HepG2 (cell line): ENCODE measurements around the gene CFL1. TPM values are rescaled to one million over a fixed set of nuclear protein-coding genes. Genes with fewer than 3 reads are reported as not detected.

Experiments used
- AHR ChIP-seq: IDR thresholded peaks from 2 replicates; pipeline ENCODE4 v1.6.1; 2018; ENCODE audit warnings: missing genetic modification reagents, missing compliant biosample characterization
- CREBL2 ChIP-seq: sonication (generic); formaldehyde crosslinking; IDR thresholded peaks from 2 replicates; pipeline ENCODE4 v1.8.1; 2023; ENCODE audit warnings: missing genetic modification reagents, mild to moderate bottlenecking, borderline replicate concordance
- DNMT1 ChIP-seq: sonication (generic); formaldehyde crosslinking; IDR thresholded peaks from 2 replicates; pipeline ENCODE4 v1.5.1; 2020; ENCODE audit warnings: mild to moderate bottlenecking, missing genetic modification reagents
- FOXK2 ChIP-seq: fragments of 450-650 bp; IDR thresholded peaks from 2 replicates; pipeline ENCODE4 v1.6.1; 2016
- MTA1 ChIP-seq: sonication (generic); formaldehyde crosslinking; IDR thresholded peaks from 2 replicates; pipeline ENCODE4 v1.4.0; 2020; ENCODE audit warnings: missing genetic modification reagents, mild to moderate bottlenecking, borderline replicate concordance
- NR3C1 ChIP-seq: sonication (generic); formaldehyde crosslinking; IDR thresholded peaks from 2 replicates; pipeline ENCODE4 v1.4.0; 2020; ENCODE audit warnings: missing genetic modification reagents
- PHB2 ChIP-seq: fragments of 450-650 bp; IDR thresholded peaks from 2 replicates; pipeline ENCODE4 v1.6.1; 2018; ENCODE audit not compliant: partially characterized antibody
- PHF20 ChIP-seq: sonication (generic); formaldehyde crosslinking; IDR thresholded peaks from 2 replicates; pipeline ENCODE4 v1.5.0; 2020; ENCODE audit warnings: mild to moderate bottlenecking, missing genetic modification reagents
- SALL1 ChIP-seq: sonication (generic); formaldehyde crosslinking; IDR thresholded peaks from 2 replicates; pipeline ENCODE4 v1.8.0; 2022; ENCODE audit warnings: mild to moderate bottlenecking, missing genetic modification reagents
- ZBTB40 ChIP-seq, 2 experiments: fragments of 450-650 bp in 1 of 2; sonication (generic) in 1 of 2; formaldehyde crosslinking in 1 of 2; IDR thresholded peaks; 2 replicates each; pipeline versions ENCODE4 v1.6.1 to v1.8.0; 2016 to 2022; ENCODE audit warnings: antibody characterized with exemption in 1 of 2, mild to moderate bottlenecking in 1 of 2, missing genetic modification reagents in 1 of 2
- ZFP36L2 ChIP-seq: sonication (generic); formaldehyde crosslinking; IDR thresholded peaks from 2 replicates; pipeline ENCODE4 v1.4.0; 2020; ENCODE audit warnings: missing genetic modification reagents
- ZNF18 ChIP-seq: sonication (generic); formaldehyde crosslinking; IDR thresholded peaks from 2 replicates; pipeline ENCODE4 v1.8.0; 2022; ENCODE audit warnings: mild to moderate bottlenecking, missing genetic modification reagents; ENCODE audit not compliant: insufficient replicate concordance
- ZNF317 ChIP-seq: sonication (generic); formaldehyde crosslinking; IDR thresholded peaks from 2 replicates; pipeline ENCODE4 v1.5.0; 2020; ENCODE audit warnings: mild to moderate bottlenecking, missing genetic modification reagents
- polyA plus RNA-seq, 8 experiments: library from polyadenylated mRNA; depleted of rRNA in 3 of 8; stranded (reverse) in 7 of 8; unstranded in 1 of 8; fragments of >200 nt; fragmentation: Illumina TruSeq in 4 of 8; extraction: Trizol in 4 of 8; gene quantifications; 2 replicates each; pipeline versions ENCODE4 v1.2.1 to v1.2.3, GENCODE V29; 2011 to 2016; ENCODE audit warnings: low read depth in 4 of 8, missing spikeins in 1 of 8, mixed read lengths in 1 of 8; ENCODE audit not compliant: insufficient read depth in 1 of 8
- total RNA-seq, 5 experiments: library from RNA; depleted of rRNA; stranded (reverse); fragments of >200 nt; fragmentation: Illumina TruSeq; extraction: Trizol; gene quantifications; 2 replicates each; pipeline ENCODE4 v1.2.3, GENCODE V29; 2016; ENCODE audit warnings: low read depth in 1 of 5
- TF ChIP-seq, protein P1 (sequence below): sonication (generic); formaldehyde crosslinking; IDR thresholded peaks from 2 replicates; pipeline ENCODE4 v1.5.0; 2020; ENCODE audit warnings: missing genetic modification reagents
- TF ChIP-seq, protein P2 (sequence below): sonication (generic); formaldehyde crosslinking; IDR thresholded peaks from 2 replicates; pipeline ENCODE4 v1.4.0; 2020; ENCODE audit warnings: low read depth, missing genetic modification reagents

Gene CFL1
- total and polyA plus RNA-seq, 2 of the 13 experiments (the other 11 are each of a cell fraction or from before 2014, with no cell fraction given) = 379 to 383 TPM

DNA sequence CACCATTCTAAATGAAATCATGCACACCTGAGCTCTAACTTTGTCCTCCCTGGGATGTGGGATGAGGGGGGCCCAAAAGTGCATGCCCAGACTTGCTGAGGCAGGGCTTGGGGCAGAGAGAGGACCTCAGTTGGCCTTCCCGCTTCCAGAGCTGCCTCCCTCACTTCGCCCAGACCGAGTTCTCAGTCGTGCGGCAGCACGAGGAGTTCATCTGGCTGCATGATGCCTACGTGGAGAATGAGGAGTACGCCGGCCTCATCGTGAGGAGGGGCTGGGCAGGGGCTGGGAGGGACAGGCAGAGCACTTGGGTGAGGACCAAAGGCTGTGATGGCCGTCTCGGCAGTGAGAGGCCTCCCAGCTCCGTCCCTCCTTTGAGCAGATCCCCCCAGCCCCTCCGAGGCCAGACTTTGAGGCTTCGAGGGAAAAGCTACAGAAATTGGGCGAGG is 8.2 kb downstream of the CFL1 start (continued):
- no peak for TF ChIP-seq ZBTB40 (IDR thresholded peaks at IDR 0.05)
- peak; percentile 41; the same call in 1 of the 2 replicates for TF ChIP-seq ZBTB40 (CRISPR knock-in tag; IDR thresholded peaks at IDR 0.05)
- no peak for TF ChIP-seq PHB2
- no peak for TF ChIP-seq MTA1 (CRISPR knock-in tag)
- TF ChIP-seq CREBL2 (CRISPR knock-in tag) = no peak
- TF ChIP-seq ZNF317 (CRISPR knock-in tag) = no peak
- 0 out of 2 replicates have a peak, but pooled peaks have one; percentile 26 for TF ChIP-seq SALL1 (CRISPR knock-in tag)
- TF ChIP-seq PHF20 (CRISPR knock-in tag) = no peak
- no peak for TF ChIP-seq FOXK2
- TF ChIP-seq ZNF18 (CRISPR knock-in tag) = no peak
- TF ChIP-seq, protein P1, sequence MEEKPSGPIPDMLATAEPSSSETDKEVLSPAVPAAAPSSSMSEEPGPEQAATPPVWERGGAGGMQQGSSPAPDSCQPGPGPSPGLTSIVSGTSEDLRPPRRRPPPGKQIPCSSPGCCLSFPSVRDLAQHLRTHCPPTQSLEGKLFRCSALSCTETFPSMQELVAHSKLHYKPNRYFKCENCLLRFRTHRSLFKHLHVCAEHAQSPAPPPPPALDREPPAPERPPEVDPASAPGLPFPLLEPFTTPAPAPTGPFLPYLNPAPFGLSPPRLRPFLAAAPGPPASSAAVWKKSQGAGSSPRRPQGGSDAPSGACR = no peak
- no peak for TF ChIP-seq AHR (CRISPR knock-in tag)
- TF ChIP-seq DNMT1 = no peak
- TF ChIP-seq, protein P2, sequence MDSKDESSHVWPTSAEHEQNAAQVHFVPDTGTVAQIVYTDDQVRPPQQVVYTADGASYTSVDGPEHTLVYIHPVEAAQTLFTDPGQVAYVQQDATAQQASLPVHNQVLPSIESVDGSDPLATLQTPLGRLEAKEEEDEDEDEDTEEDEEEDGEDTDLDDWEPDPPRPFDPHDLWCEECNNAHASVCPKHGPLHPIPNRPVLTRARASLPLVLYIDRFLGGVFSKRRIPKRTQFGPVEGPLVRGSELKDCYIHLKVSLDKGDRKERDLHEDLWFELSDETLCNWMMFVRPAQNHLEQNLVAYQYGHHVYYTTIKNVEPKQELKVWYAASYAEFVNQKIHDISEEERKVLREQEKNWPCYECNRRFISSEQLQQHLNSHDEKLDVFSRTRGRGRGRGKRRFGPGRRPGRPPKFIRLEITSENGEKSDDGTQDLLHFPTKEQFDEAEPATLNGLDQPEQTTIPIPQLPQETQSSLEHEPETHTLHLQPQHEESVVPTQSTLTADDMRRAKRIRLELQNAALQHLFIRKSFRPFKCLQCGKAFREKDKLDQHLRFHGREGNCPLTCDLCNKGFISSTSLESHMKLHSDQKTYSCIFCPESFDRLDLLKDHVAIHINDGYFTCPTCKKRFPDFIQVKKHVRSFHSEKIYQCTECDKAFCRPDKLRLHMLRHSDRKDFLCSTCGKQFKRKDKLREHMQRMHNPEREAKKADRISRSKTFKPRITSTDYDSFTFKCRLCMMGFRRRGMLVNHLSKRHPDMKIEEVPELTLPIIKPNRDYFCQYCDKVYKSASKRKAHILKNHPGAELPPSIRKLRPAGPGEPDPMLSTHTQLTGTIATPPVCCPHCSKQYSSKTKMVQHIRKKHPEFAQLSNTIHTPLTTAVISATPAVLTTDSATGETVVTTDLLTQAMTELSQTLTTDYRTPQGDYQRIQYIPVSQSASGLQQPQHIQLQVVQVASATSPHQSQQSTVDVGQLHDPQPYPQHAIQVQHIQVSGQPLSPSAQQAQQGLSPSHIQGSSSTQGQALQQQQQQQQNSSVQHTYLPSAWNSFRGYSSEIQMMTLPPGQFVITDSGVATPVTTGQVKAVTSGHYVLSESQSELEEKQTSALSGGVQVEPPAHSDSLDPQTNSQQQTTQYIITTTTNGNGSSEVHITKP (CRISPR knock-in tag) = no peak
- TF ChIP-seq ZFP36L2 = no peak
- TF ChIP-seq NR3C1 (CRISPR knock-in tag) = no peak
